ENCODE data around the gene UQCRH.
A peak's percentile ranks its signal among the peaks of the same experiment; 100 is the strongest.

The UQCRH gene

DNA sequence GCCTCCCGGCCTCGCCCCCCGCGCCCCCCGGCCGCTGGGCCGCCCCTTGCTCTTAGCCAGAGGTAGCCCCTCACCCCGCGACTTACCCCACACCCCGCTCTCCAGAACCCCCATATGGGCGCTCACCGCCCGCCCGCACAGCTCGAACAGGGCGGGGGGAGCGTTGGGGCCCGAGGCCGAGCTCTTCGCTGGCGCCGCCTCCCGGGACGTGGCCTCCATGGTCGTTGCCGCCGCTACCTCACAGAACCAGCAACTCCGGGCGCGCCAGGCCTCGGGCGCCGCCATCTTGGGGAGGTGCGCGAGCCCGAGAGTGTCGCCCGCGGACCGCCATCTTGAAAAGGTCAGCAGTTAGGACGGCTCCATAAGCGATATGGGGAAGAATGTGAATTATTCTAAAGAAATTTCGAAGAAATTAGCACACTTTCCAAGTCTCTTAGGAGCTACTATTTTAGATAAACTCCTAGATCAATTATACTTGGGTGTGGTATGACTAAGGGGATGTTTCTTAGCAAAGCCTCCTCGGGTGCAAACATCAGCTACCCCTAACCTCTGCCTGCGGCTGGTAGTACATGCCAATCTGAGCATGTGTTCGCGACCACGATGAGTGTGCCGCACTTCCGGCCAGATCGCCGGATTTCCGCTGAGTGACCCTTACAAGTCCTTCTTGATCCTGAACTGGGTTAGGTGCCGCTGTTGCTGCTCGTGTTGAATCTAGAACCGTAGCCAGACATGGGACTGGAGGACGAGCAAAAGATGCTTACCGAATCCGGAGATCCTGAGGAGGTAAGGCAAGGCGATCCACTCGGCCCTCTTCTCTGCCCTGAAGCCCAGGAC, at the start of gene UQCRH, which contains the start of gene LRRC41 (continued):
- TF ChIP-seq, protein P1, sequence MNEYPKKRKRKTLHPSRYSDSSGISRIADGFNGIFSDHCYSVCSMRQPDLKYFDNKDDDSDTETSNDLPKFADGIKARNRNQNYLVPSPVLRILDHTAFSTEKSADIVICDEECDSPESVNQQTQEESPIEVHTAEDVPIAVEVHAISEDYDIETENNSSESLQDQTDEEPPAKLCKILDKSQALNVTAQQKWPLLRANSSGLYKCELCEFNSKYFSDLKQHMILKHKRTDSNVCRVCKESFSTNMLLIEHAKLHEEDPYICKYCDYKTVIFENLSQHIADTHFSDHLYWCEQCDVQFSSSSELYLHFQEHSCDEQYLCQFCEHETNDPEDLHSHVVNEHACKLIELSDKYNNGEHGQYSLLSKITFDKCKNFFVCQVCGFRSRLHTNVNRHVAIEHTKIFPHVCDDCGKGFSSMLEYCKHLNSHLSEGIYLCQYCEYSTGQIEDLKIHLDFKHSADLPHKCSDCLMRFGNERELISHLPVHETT (tag by site-specific recombination; IDR thresholded peaks at IDR 0.05): peak; percentile 93
- no peak for TF ChIP-seq ZNF423 (tag by site-specific recombination; IDR thresholded peaks at IDR 0.05)
- TF ChIP-seq ZSCAN30 (tag by site-specific recombination; IDR thresholded peaks at IDR 0.05): peak; percentile 34; the same call in 1 of the 2 replicates
- TF ChIP-seq ZNF777 (tag by site-specific recombination; IDR thresholded peaks at IDR 0.05; ENCODE audit: borderline replicate concordance): no peak
- no peak; the same call in 1 of the 2 replicates for TF ChIP-seq GLI2 (tag by site-specific recombination; IDR thresholded peaks at IDR 0.05; ENCODE audit: borderline replicate concordance, low read depth)
- TF ChIP-seq ZNF2 (tag by site-specific recombination; IDR thresholded peaks at IDR 0.05): 0 out of 2 replicates have a peak, but pooled peaks have one; percentile 12
- TF ChIP-seq ZNF629 (tag by site-specific recombination; IDR thresholded peaks at IDR 0.05): peak; percentile 86
- TF ChIP-seq ZNF223 (tag by site-specific recombination; IDR thresholded peaks at IDR 0.05): no peak
- peak; percentile 70; the same call in 1 of the 2 replicates for TF ChIP-seq ZBTB20 (tag by site-specific recombination; IDR thresholded peaks at IDR 0.05)
- peak; percentile 86 for TF ChIP-seq SCRT2 (tag by site-specific recombination; IDR thresholded peaks at IDR 0.05)
- TF ChIP-seq ZNF558 (tag by site-specific recombination; IDR thresholded peaks at IDR 0.05): 0 out of 2 replicates have a peak, but pooled peaks have one; percentile 16
- TF ChIP-seq ZNF248 (tag by site-specific recombination; IDR thresholded peaks at IDR 0.05): no peak
- peak; percentile 16 for TF ChIP-seq KLF8 (tag by site-specific recombination; IDR thresholded peaks at IDR 0.05)
- TF ChIP-seq, protein P2, sequence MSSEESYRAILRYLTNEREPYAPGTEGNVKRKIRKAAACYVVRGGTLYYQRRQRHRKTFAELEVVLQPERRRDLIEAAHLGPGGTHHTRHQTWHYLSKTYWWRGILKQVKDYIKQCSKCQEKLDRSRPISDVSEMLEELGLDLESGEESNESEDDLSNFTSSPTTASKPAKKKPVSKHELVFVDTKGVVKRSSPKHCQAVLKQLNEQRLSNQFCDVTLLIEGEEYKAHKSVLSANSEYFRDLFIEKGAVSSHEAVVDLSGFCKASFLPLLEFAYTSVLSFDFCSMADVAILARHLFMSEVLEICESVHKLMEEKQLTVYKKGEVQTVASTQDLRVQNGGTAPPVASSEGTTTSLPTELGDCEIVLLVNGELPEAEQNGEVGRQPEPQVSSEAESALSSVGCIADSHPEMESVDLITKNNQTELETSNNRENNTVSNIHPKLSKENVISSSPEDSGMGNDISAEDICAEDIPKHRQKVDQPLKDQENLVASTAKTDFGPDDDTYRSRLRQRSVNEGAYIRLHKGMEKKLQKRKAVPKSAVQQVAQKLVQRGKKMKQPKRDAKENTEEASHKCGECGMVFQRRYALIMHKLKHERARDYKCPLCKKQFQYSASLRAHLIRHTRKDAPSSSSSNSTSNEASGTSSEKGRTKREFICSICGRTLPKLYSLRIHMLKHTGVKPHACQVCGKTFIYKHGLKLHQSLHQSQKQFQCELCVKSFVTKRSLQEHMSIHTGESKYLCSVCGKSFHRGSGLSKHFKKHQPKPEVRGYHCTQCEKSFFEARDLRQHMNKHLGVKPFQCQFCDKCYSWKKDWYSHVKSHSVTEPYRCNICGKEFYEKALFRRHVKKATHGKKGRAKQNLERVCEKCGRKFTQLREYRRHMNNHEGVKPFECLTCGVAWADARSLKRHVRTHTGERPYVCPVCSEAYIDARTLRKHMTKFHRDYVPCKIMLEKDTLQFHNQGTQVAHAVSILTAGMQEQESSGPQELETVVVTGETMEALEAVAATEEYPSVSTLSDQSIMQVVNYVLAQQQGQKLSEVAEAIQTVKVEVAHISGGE (tag by site-specific recombination; conservative IDR thresholded peaks at IDR 0.05; ENCODE audit: low read depth): peak; percentile 96
- no peak for TF ChIP-seq SETDB1 (IDR thresholded peaks at IDR 0.05; ENCODE audit: insufficient read length, low read length)
- TF ChIP-seq ZNF600 (tag by site-specific recombination; IDR thresholded peaks at IDR 0.05): peak; percentile 86
- no peak for TF ChIP-seq ZFP69B (tag by site-specific recombination; IDR thresholded peaks at IDR 0.05)
- TF ChIP-seq KLF9 (tag by site-specific recombination; IDR thresholded peaks at IDR 0.05; ENCODE audit: low read depth): no peak; the same call in 1 of the 2 replicates
- TF ChIP-seq KLF1 (tag by site-specific recombination; IDR thresholded peaks at IDR 0.05): no peak
- no peak for TF ChIP-seq GFI1B (tag by site-specific recombination; IDR thresholded peaks at IDR 0.05)
- no peak for TF ChIP-seq GLIS1 (tag by site-specific recombination; IDR thresholded peaks at IDR 0.05)
- peak; percentile 81 for TF ChIP-seq BCL11B (tag by site-specific recombination; IDR thresholded peaks at IDR 0.05; ENCODE audit: low read depth)
- TF ChIP-seq HOXD13 (CRISPR knock-in tag; IDR thresholded peaks at IDR 0.05; ENCODE audit: borderline replicate concordance): no peak
- TF ChIP-seq ZNF121 (tag by site-specific recombination; IDR thresholded peaks at IDR 0.05): no peak
- no peak for TF ChIP-seq ZNF776 (tag by site-specific recombination; IDR thresholded peaks at IDR 0.05; ENCODE audit: borderline replicate concordance)
- TF ChIP-seq MYNN (tag by site-specific recombination; IDR thresholded peaks at IDR 0.05; ENCODE audit: borderline replicate concordance): no peak
- peak; percentile 45; the same call in 1 of the 2 replicates for TF ChIP-seq ZEB2 (tag by site-specific recombination; IDR thresholded peaks at IDR 0.05)
- TF ChIP-seq ZNF169 (tag by site-specific recombination; IDR thresholded peaks at IDR 0.05): no peak
- peak; percentile 65; the same call in 1 of the 2 replicates for TF ChIP-seq ZNF501 (tag by site-specific recombination; IDR thresholded peaks at IDR 0.05)
- TF ChIP-seq ZNF274 (IDR thresholded peaks at IDR 0.05; ENCODE audit: low read length): no peak
- TF ChIP-seq ZNF274 (tag by site-specific recombination; IDR thresholded peaks at IDR 0.05; ENCODE audit: borderline replicate concordance): no peak
- TF ChIP-seq ZNF221 (tag by site-specific recombination; IDR thresholded peaks at IDR 0.05; ENCODE audit: borderline replicate concordance): no peak
- TF ChIP-seq ZNF530 (tag by site-specific recombination; IDR thresholded peaks at IDR 0.05; ENCODE audit: low read depth): no peak
- TF ChIP-seq, protein P3, sequence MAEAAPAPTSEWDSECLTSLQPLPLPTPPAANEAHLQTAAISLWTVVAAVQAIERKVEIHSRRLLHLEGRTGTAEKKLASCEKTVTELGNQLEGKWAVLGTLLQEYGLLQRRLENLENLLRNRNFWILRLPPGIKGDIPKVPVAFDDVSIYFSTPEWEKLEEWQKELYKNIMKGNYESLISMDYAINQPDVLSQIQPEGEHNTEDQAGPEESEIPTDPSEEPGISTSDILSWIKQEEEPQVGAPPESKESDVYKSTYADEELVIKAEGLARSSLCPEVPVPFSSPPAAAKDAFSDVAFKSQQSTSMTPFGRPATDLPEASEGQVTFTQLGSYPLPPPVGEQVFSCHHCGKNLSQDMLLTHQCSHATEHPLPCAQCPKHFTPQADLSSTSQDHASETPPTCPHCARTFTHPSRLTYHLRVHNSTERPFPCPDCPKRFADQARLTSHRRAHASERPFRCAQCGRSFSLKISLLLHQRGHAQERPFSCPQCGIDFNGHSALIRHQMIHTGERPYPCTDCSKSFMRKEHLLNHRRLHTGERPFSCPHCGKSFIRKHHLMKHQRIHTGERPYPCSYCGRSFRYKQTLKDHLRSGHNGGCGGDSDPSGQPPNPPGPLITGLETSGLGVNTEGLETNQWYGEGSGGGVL (tag by site-specific recombination; IDR thresholded peaks at IDR 0.05): no peak
